ENCODE results near the gene MFRP. TPM values are rescaled to one million over a fixed set of nuclear protein-coding genes. Genes with fewer than 3 reads are reported as not detected.
A peak's percentile ranks its signal among the peaks of the same experiment; 100 is the strongest.

MFRP gene
- total and polyA plus RNA-seq, 9 of the 15 experiments (the other 6 are each of a cell fraction or from before 2014, with no cell fraction given): not detected

GRCh38 chr11:119323532-119324033, 22.9 kb downstream of the MFRP start (continued):
- TF ChIP-seq ZBTB11 (CRISPR knock-in tag; IDR thresholded peaks at IDR 0.05): no peak
- TF ChIP-seq ZNF395 (CRISPR knock-in tag; IDR thresholded peaks at IDR 0.05): no peak
- no peak for TF ChIP-seq HDGF (IDR thresholded peaks at IDR 0.05)
- no peak for TF ChIP-seq CHD2 (IDR thresholded peaks at IDR 0.05; ENCODE audit: low read depth, low read length)
- no peak for TF ChIP-seq YY1 (IDR thresholded peaks at IDR 0.05; ENCODE audit: borderline replicate concordance in 1 of 3, control insufficient read depth in 1 of 3, extremely low read depth in 1 of 3, insufficient read depth in 3 of 3, insufficient read length in 1 of 3, insufficient replicate concordance in 2 of 3, low read depth in 1 of 3, low read length in 2 of 3)
- TF ChIP-seq PML (IDR thresholded peaks at IDR 0.05; ENCODE audit: low read length): no peak
- TF ChIP-seq RFX7 (CRISPR knock-in tag; IDR thresholded peaks at IDR 0.05): no peak
- no peak for TF ChIP-seq TCF3 (CRISPR knock-in tag; IDR thresholded peaks at IDR 0.05)
- no peak for TF ChIP-seq THAP7 (CRISPR knock-in tag; IDR thresholded peaks at IDR 0.05)
- no peak for TF ChIP-seq HDAC3 (IDR thresholded peaks at IDR 0.05; ENCODE audit: borderline replicate concordance, partially characterized antibody)
- TF ChIP-seq ZNF3 (CRISPR knock-in tag; IDR thresholded peaks at IDR 0.05): no peak
- no peak for TF ChIP-seq ZC3H11A (IDR thresholded peaks at IDR 0.05; ENCODE audit: low read depth, low read length)
- TF ChIP-seq ZKSCAN1 (IDR thresholded peaks at IDR 0.05; ENCODE audit: low read depth, low read length): no peak
- no peak for TF ChIP-seq THRA (IDR thresholded peaks at IDR 0.05)
- no peak for TF ChIP-seq POLR2H (tag; IDR thresholded peaks at IDR 0.05; ENCODE audit: low read depth)
- no peak for TF ChIP-seq IFI16 (CRISPR knock-in tag; IDR thresholded peaks at IDR 0.05)
- TF ChIP-seq TAF1 (IDR thresholded peaks at IDR 0.05; ENCODE audit: control insufficient read depth, extremely low read depth, insufficient read depth, low read length, severe bottlenecking): no peak
- TF ChIP-seq ZNF778 (CRISPR knock-in tag; IDR thresholded peaks at IDR 0.05): no peak
- TF ChIP-seq RBM17 (IDR thresholded peaks at IDR 0.05; ENCODE audit: borderline replicate concordance, low read depth, low read length): no peak
- no peak for TF ChIP-seq POLR2A (conservative IDR thresholded peaks at IDR 0.05)
- TF ChIP-seq ZNF764 (CRISPR knock-in tag; IDR thresholded peaks at IDR 0.05; ENCODE audit: low read depth): no peak
- TF ChIP-seq MED1 (CRISPR knock-in tag; IDR thresholded peaks at IDR 0.05; ENCODE audit: borderline replicate concordance): no peak
- peak; percentile 91; the same call in 1 of the 2 replicates for TF ChIP-seq CBX1 (IDR thresholded peaks at IDR 0.05; ENCODE audit: low read depth)

Measured in K562 (cell line).